H1 (cell line): Measurements from ENCODE around the gene MYO15A. TPM values are rescaled to one million over a fixed set of nuclear protein-coding genes. Genes with fewer than 3 reads are reported as not detected.

Source experiments
- CTCF ChIA-PET: fragments of 300-600 bp; sonication (Branson Sonifier 250); formaldehyde crosslinking; loops from one replicate; lab custom pipeline; 2021; ENCODE audit not compliant: partially characterized antibody; lab: Charles Lee
- POLR2A ChIA-PET: fragments of 300-600 bp; sonication (Branson Sonifier 250); formaldehyde crosslinking; loops from one replicate; lab custom pipeline; 2021; ENCODE audit warnings: inconsistent platforms; ENCODE audit not compliant: partially characterized antibody; lab: Charles Lee
- DNase-seq, 2 experiments: peaks; one replicate each; pipeline versions ENCODE4 v3.0.0 to v3.0.0-alpha.2; 2010 to 2022; ENCODE audit warnings: low spot score in 2 of 2, low read depth in 1 of 2, mixed read lengths in 1 of 2
- FAIRE-seq: peaks from 2 replicates; lab custom pipeline; 2011; peaks lifted over from hg19 to GRCh38; lab: Jason Lieb, UNC
- H2AFZ ChIP-seq: 2 replicates; pipeline ENCODE4 v1.8.1; 2012; ENCODE audit warnings: low read length, inconsistent platforms
- H2AK5ac ChIP-seq: 2 replicates; pipeline ENCODE4 v1.6.1; 2013; ENCODE audit warnings: low read depth, low read length
- H2BK120ac ChIP-seq: replicated peaks from 2 replicates; pipeline ENCODE3; 2013; ENCODE audit warnings: low read depth, low read length, inconsistent platforms
- H2BK12ac ChIP-seq: 2 replicates; pipeline ENCODE4 v1.6.1; 2013; ENCODE audit warnings: low read depth, low read length
- H2BK15ac ChIP-seq: 2 replicates; pipeline ENCODE4 v1.6.1; 2013; ENCODE audit warnings: low read length
- H2BK20ac ChIP-seq: 2 replicates; pipeline ENCODE4 v1.6.1; 2013; ENCODE audit warnings: low read length
- H2BK5ac ChIP-seq: 2 replicates; pipeline ENCODE4 v1.6.1; 2013; ENCODE audit warnings: low read depth, low read length
- H3K14ac ChIP-seq: 2 replicates; pipeline ENCODE4 v1.6.1; 2013; ENCODE audit warnings: inconsistent platforms; ENCODE audit not compliant: insufficient read length
- H3K18ac ChIP-seq: 2 replicates; pipeline ENCODE4 v1.6.1; 2013; ENCODE audit warnings: low read length; ENCODE audit errors: extremely low read depth
- H3K23ac ChIP-seq: 2 replicates; pipeline ENCODE4 v1.6.1; 2013; ENCODE audit warnings: inconsistent platforms; ENCODE audit not compliant: insufficient read length
- H3K23me2 ChIP-seq: 2 replicates; pipeline ENCODE4 v1.6.1; 2013; ENCODE audit warnings: low read depth, low read length
- H3K27ac ChIP-seq: 2 replicates; pipeline ENCODE4 v1.6.1; 2011; ENCODE audit warnings: low read depth, low read length, inconsistent platforms
- H3K27me3 ChIP-seq, 4 experiments: replicated peaks in 1 of 4; 1 replicate in 1 of 4; 2 replicates in 3 of 4; pipeline versions ENCODE4 v1.6.1 to v1.8.1; 2011 to 2013; ENCODE audit warnings: low read length in 3 of 4, mild to moderate bottlenecking in 3 of 4, inconsistent platforms in 2 of 4, mixed read lengths in 2 of 4, moderate library complexity in 1 of 4; ENCODE audit not compliant: control insufficient read depth in 3 of 4, insufficient read depth in 3 of 4; ENCODE audit errors: extremely low read depth in 1 of 4
- H3K36me3 ChIP-seq, 4 experiments: 2 replicates each; pipeline versions ENCODE4 v1.6.1 to v1.8.1; 2011 to 2013; ENCODE audit warnings: mild to moderate bottlenecking in 4 of 4, low read length in 3 of 4, moderate library complexity in 2 of 4, control low read depth in 1 of 4, inconsistent platforms in 1 of 4; ENCODE audit not compliant: insufficient read depth in 4 of 4, control insufficient read depth in 2 of 4
- H3K4ac ChIP-seq: replicated peaks from 2 replicates; pipeline ENCODE3; 2013; ENCODE audit warnings: low read length, low read depth, mixed read lengths, inconsistent platforms; ENCODE audit not compliant: insufficient read length
- H3K4me1 ChIP-seq, 4 experiments: replicated peaks in 1 of 4; 1 replicate in 1 of 4; 2 replicates in 3 of 4; pipeline versions ENCODE4 v1.6.1 to v1.8.1; 2011 to 2013; ENCODE audit warnings: low read length in 3 of 4, inconsistent platforms in 2 of 4, mixed read lengths in 1 of 4; ENCODE audit not compliant: insufficient read depth in 4 of 4, control insufficient read depth in 3 of 4
- H3K4me2 ChIP-seq, 2 experiments: 2 replicates each; pipeline versions ENCODE4 v1.6.1 to v1.8.1; 2011 to 2013; ENCODE audit warnings: low read depth in 2 of 2, low read length in 2 of 2, control low read depth in 1 of 2, inconsistent platforms in 1 of 2, mild to moderate bottlenecking in 1 of 2; ENCODE audit not compliant: insufficient read depth in 1 of 2
- H3K4me3 ChIP-seq, 4 experiments: fragments of 200-600, 300-600 bp in 1 of 4; sonication (generic), shearing (Covaris generic), sonication (Bioruptor Twin) in 1 of 4; 2 replicates each; pipeline versions ENCODE4 v1.5.1 to v1.8.1; 2011 to 2016; ENCODE audit warnings: low read length in 4 of 4, low read depth in 3 of 4, control low read depth in 2 of 4, inconsistent platforms in 2 of 4, mild to moderate bottlenecking in 2 of 4, mixed read lengths in 1 of 4, moderate library complexity in 1 of 4; ENCODE audit not compliant: insufficient read depth in 2 of 4; ENCODE audit errors: extremely low read depth in 1 of 4
- H3K56ac ChIP-seq: replicated peaks from 2 replicates; pipeline ENCODE3; 2013; ENCODE audit warnings: low read depth, mild to moderate bottlenecking, mixed read lengths, low read length, inconsistent platforms; ENCODE audit not compliant: insufficient read length
- H3K79me1 ChIP-seq: 2 replicates; pipeline ENCODE4 v1.6.1; 2013; ENCODE audit warnings: low read depth, low read length, control low read depth
- H3K79me2 ChIP-seq, 2 experiments: 2 replicates each; pipeline versions ENCODE4 v1.6.1 to v1.8.1; 2012 to 2013; ENCODE audit warnings: low read length in 2 of 2, mild to moderate bottlenecking in 2 of 2, inconsistent platforms in 1 of 2; ENCODE audit not compliant: insufficient read depth in 2 of 2, control insufficient read depth in 1 of 2
- H3K9ac ChIP-seq, 4 experiments: replicated peaks in 1 of 4; 1 replicate in 1 of 4; 2 replicates in 3 of 4; pipeline versions ENCODE4 v1.6.1 to v1.8.1; 2011 to 2013; ENCODE audit warnings: low read depth in 3 of 4, low read length in 3 of 4, control low read depth in 2 of 4, mild to moderate bottlenecking in 2 of 4, moderate library complexity in 2 of 4, inconsistent platforms in 1 of 4; ENCODE audit errors: extremely low read depth in 1 of 4
- H3K9me3 ChIP-seq, 2 experiments: 2 replicates each; pipeline versions ENCODE4 v1.6.1 to v1.8.1; 2012 to 2013; ENCODE audit warnings: mild to moderate bottlenecking in 2 of 2, moderate library complexity in 2 of 2, control low read depth in 1 of 2, inconsistent platforms in 1 of 2, low read depth in 1 of 2, low read length in 1 of 2, mixed read lengths in 1 of 2; ENCODE audit not compliant: insufficient read depth in 2 of 2
- H4K20me1 ChIP-seq, 2 experiments: replicated peaks in 1 of 2; 2 replicates each; pipeline versions ENCODE3 to v1.8.1; 2011 to 2013; ENCODE audit warnings: inconsistent platforms in 2 of 2, low read length in 2 of 2, mild to moderate bottlenecking in 1 of 2; ENCODE audit not compliant: insufficient read depth in 2 of 2, control insufficient read depth in 1 of 2
- H4K5ac ChIP-seq: 2 replicates; pipeline ENCODE4 v1.6.1; 2013; ENCODE audit warnings: low read length, low read depth, mixed read lengths, inconsistent platforms; ENCODE audit not compliant: insufficient read length
- H4K8ac ChIP-seq: 2 replicates; pipeline ENCODE4 v1.8.0; 2013; ENCODE audit warnings: mild to moderate bottlenecking, moderate library complexity, low read length, inconsistent platforms; ENCODE audit not compliant: insufficient read depth; ENCODE audit errors: extremely low read depth
- H4K91ac ChIP-seq: replicated peaks from 2 replicates; pipeline ENCODE3; 2013; ENCODE audit warnings: low read length, mixed read lengths, inconsistent platforms; ENCODE audit not compliant: insufficient read length
- CTBP2 ChIP-seq: IDR thresholded peaks from 2 replicates; pipeline ENCODE4 v1.7.0; 2011; ENCODE audit warnings: borderline replicate concordance, mild to moderate bottlenecking, moderate library complexity, mixed read lengths, low read length; ENCODE audit not compliant: insufficient read depth, insufficient read length
- KDM5A ChIP-seq: fragments of 200-600 bp; IDR thresholded peaks from 2 replicates; pipeline ENCODE4 v1.7.1; 2012; ENCODE audit warnings: mild to moderate bottlenecking, low read length, inconsistent platforms, mixed read lengths
- NANOG ChIP-seq: IDR thresholded peaks from 2 replicates; pipeline ENCODE4 v1.6.1; 2011; ENCODE audit warnings: low read length, low read depth, mild to moderate bottlenecking, inconsistent platforms; ENCODE audit not compliant: insufficient read depth, poor library complexity, severe bottlenecking
- YY1 ChIP-seq: IDR thresholded peaks from 2 replicates; pipeline ENCODE4 v1.6.1; 2011; ENCODE audit warnings: low read depth, mild to moderate bottlenecking, low read length
- WGBS, 2 experiments: shearing (Covaris generic) in 1 of 2; methylation state at CpG; one replicate each; pipeline versions ENCODE4 v1.1.6 to v1.1.7; 2013 to 2015; ENCODE audit warnings: low lambda C conversion rate in 2 of 2, mixed read lengths in 2 of 2, inconsistent platforms in 1 of 2, low coverage in 1 of 2, missing lambda C conversion rate in 1 of 2; ENCODE audit not compliant: insufficient replicate concordance in 2 of 2, insufficient coverage in 1 of 2, insufficient read length in 1 of 2; ENCODE audit errors: extremely low coverage in 1 of 2, missing lambda C conversion rate in 1 of 2; 5-methylcytosine and 5-hydroxymethylcytosine counted together
- polyA plus RNA-seq, 7 experiments: library from polyadenylated mRNA; depleted of rRNA in 3 of 7; stranded (reverse) in 5 of 7; unstranded in 2 of 7; fragments of >200 nt in 5 of 7; fragments of 200-250 nt in 2 of 7; gene quantifications; 1 replicate in 5 of 7; 2 replicates in 1 of 7; 4 replicates in 1 of 7; pipeline versions ENCODE4 v1.2.1 to v1.2.3, GENCODE V29; 2011 to 2013; ENCODE audit warnings: missing spikeins in 2 of 7, mixed read lengths in 2 of 7
- total RNA-seq: library from RNA; stranded (reverse); fragmentation: NEBNext Ultra II Directional; extraction: Animal tissue kit (Norgen Biotek cat#: 25700); gene quantifications from 2 replicates; pipeline ENCODE4 v1.2.1, GENCODE V29; 2021

MYO15A gene
- total and polyA plus RNA-seq, 2 of the 8 experiments (the other 6 are each of a cell fraction or from before 2014, with no cell fraction given), result 1.6 to 4.2 TPM

DNA sequence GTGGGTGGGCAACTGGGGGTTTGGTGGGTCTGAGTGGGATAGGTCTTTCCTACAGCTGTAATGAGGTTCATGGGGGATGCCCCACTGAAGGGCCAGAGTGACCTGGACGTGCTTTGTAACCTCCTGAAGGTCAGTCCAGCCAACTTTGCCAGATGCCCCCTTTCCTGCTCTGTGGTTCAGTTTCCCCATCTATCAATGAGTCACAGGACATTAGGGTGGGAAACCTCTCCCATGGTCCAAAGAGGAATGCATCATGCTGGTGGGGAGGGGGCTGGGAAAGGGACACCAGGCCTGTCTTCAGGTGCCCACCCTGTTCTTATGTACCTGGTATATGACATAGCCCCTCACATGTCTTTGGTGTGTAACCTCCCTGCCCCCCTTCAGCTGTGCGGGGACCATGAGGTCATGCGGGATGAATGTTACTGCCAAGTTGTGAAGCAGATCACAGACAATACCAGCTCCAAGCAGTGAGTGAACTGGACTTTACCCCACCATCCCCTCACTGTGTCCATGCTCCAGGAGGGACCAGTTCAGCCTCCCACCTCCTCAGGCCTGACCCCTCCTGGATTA, 51.1 kb downstream of the MYO15A start:
- H2AFZ ChIP-seq, result no peak overlapping the region
- no peak overlapping the region for H3K27ac ChIP-seq
- no peak overlapping the region for H3K9ac ChIP-seq
- no peak overlapping the region for H4K91ac ChIP-seq
- H2AK5ac ChIP-seq, result no peak overlapping the region
- TF ChIP-seq CTBP2, result no peak
- TF ChIP-seq YY1, result no peak
- TF ChIP-seq KDM5A, result no peak
- no peak for TF ChIP-seq NANOG
- H3K4ac ChIP-seq, result no peak overlapping the region
- H3K27me3 ChIP-seq, result no peaks in the 10 kb centered on the region; a peak in 1 of 7 replicates
- H2BK120ac ChIP-seq, result no peak overlapping the region
- no peak overlapping the region for H2BK15ac ChIP-seq
- H4K5ac ChIP-seq, result no peak overlapping the region
- H2BK12ac ChIP-seq, result no peak overlapping the region
- no peaks in the 10 kb centered on the region for H4K20me1 ChIP-seq
- peaks cover 2 to 6% (median 3%) of the 10 kb centered on the region in 4 experiments; a peak in 6 of 7 replicates for H3K4me1 ChIP-seq
- ChIA-PET CTCF (interaction anchor here (1.7 to 4.1 kb wide), 2 partner anchors 11 to 17 kb away, joined by 4 to 29 read pairs; no protein-coding TSS in a partner anchor), POLR2A (interaction anchor here (1.1 to 2.0 kb wide), 4 partner anchors 11 to 88 kb away, joined by 3 to 5 read pairs (median 4); partner anchors contain the start of gene ALKBH5)
- H3K23ac ChIP-seq, result no peak overlapping the region
- DNase-seq, result no peak
- WGBS, 2 experiments, result 88% methylated on average over 3 of the region's 3 CpGs; no CpG with 5 or more reads in 1 of the 2 experiments
- H3K18ac ChIP-seq, result no peak overlapping the region
- no peak overlapping the region for H3K14ac ChIP-seq
- no peaks in the 10 kb centered on the region for H3K79me2 ChIP-seq
- FAIRE-seq, result no peak
- H3K23me2 ChIP-seq, result no peaks in the 10 kb centered on the region; the same call in 1 of the 2 replicates
- no peak overlapping the region for H3K4me2 ChIP-seq
- H3K56ac ChIP-seq, result no peak overlapping the region
- no peaks in the 10 kb centered on the region for H3K9me3 ChIP-seq
- H3K79me1 ChIP-seq, result no peaks in the 10 kb centered on the region
- no peak overlapping the region for H2BK20ac ChIP-seq
- H2BK5ac ChIP-seq, result no peak overlapping the region
- no peaks in the 10 kb centered on the region for H3K36me3 ChIP-seq
- H3K4me3 ChIP-seq, result no peak overlapping the region
- H4K8ac ChIP-seq, result no peak overlapping the region
